CD14-positive monocyte (primary cell): Measurements from ENCODE around the gene POLR3A. TPM values are rescaled to one million over a fixed set of nuclear protein-coding genes. Genes with fewer than 3 reads are reported as not detected.

ENCODE experiments used
- DNase-seq, 3 donors: peaks; one replicate each; pipeline ENCODE4 v3.0.0-alpha.2; 2011 to 2022
- H2AFZ ChIP-seq: 2 replicates; pipeline ENCODE4 v1.6.0; 2012; ENCODE audit warnings: mild to moderate bottlenecking, low read depth, low read length, inconsistent platforms; ENCODE audit not compliant: insufficient read depth, poor library complexity, severe bottlenecking
- H3K27ac ChIP-seq, 2 donors: 1 replicate in 1 of 2; 2 replicates in 1 of 2; pipeline ENCODE4 v1.5.1; 2012 to 2013; ENCODE audit warnings: low read length in 2 of 2, control low read depth in 1 of 2, inconsistent platforms in 1 of 2, low read depth in 1 of 2, mild to moderate bottlenecking in 1 of 2
- H3K27me3 ChIP-seq, 2 donors: one replicate each; pipeline versions ENCODE4 v1.6.0 to v1.6.1; 2011 to 2013; ENCODE audit warnings: low read length in 2 of 2; ENCODE audit not compliant: control insufficient read depth in 2 of 2, insufficient read depth in 2 of 2
- H3K36me3 ChIP-seq, 2 donors: replicated peaks in 1 of 2; 1 replicate in 1 of 2; 2 replicates in 1 of 2; pipeline versions ENCODE4 v1.5.1 to v1.6.1; 2012 to 2013; ENCODE audit warnings: low read length in 2 of 2, control low read depth in 1 of 2, inconsistent platforms in 1 of 2, mild to moderate bottlenecking in 1 of 2; ENCODE audit not compliant: insufficient read depth in 2 of 2, control insufficient read depth in 1 of 2
- H3K4me1 ChIP-seq, 2 donors: 1 replicate in 1 of 2; 2 replicates in 1 of 2; pipeline versions ENCODE4 v1.5.1 to v1.6.1; 2012 to 2013; ENCODE audit warnings: low read length in 2 of 2, control low read depth in 1 of 2, inconsistent platforms in 1 of 2, mild to moderate bottlenecking in 1 of 2, moderate library complexity in 1 of 2; ENCODE audit not compliant: insufficient read depth in 2 of 2, control insufficient read depth in 1 of 2
- H3K4me2 ChIP-seq: replicated peaks from 2 replicates; pipeline ENCODE3; 2012; ENCODE audit warnings: low read length, moderate library complexity, mild to moderate bottlenecking; ENCODE audit not compliant: poor library complexity, severe bottlenecking; ENCODE audit errors: extremely low read depth
- H3K4me3 ChIP-seq, 3 experiments: fragments of 200-600 bp in 1 of 3; sonication (generic) in 1 of 3; replicated peaks in 1 of 3; 1 replicate in 2 of 3; 2 replicates in 1 of 3; pipeline ENCODE4 v1.5.1; 2011 to 2013; ENCODE audit warnings: low read length in 3 of 3, mild to moderate bottlenecking in 3 of 3, control low read depth in 2 of 3, low read depth in 2 of 3, inconsistent platforms in 1 of 3, moderate library complexity in 1 of 3
- H3K79me2 ChIP-seq: 2 replicates; pipeline ENCODE4 v1.6.0; 2012; ENCODE audit warnings: mild to moderate bottlenecking, control low read depth, inconsistent platforms, low read length, moderate library complexity; ENCODE audit not compliant: insufficient read depth
- H3K9ac ChIP-seq: 2 replicates; pipeline ENCODE4 v1.6.0; 2017; ENCODE audit warnings: low read length, mild to moderate bottlenecking; ENCODE audit not compliant: insufficient read depth, poor library complexity, severe bottlenecking
- H3K9me3 ChIP-seq, 2 donors: replicated peaks in 1 of 2; 1 replicate in 1 of 2; 2 replicates in 1 of 2; pipeline versions ENCODE4 v1.5.1 to v1.6.1; 2012 to 2013; ENCODE audit warnings: low read length in 2 of 2, control low read depth in 1 of 2; ENCODE audit not compliant: control insufficient read depth in 1 of 2, insufficient read depth in 1 of 2
- H4K20me1 ChIP-seq: 2 replicates; pipeline ENCODE4 v1.6.0; 2012; ENCODE audit warnings: mild to moderate bottlenecking, low read length, control low read depth, moderate library complexity; ENCODE audit not compliant: insufficient read depth
- H3K27ac Mint-ChIP-seq, 7 donors: one replicate each; pipeline ENCODE4 v1.8.0; 2020; ENCODE audit warnings: mild to moderate bottlenecking in 7 of 7, mixed read lengths in 7 of 7, moderate library complexity in 6 of 7, inconsistent platforms in 2 of 7
- H3K27me3 Mint-ChIP-seq, 3 donors: one replicate each; pipeline ENCODE4 v1.8.0; 2021 to 2022; ENCODE audit warnings: low read depth in 3 of 3, mild to moderate bottlenecking in 3 of 3, mixed read lengths in 3 of 3, moderate library complexity in 3 of 3, inconsistent platforms in 1 of 3
- H3K36me3 Mint-ChIP-seq, 2 donors: one replicate each; pipeline ENCODE4 v1.8.0; 2020; ENCODE audit warnings: mixed read lengths in 2 of 2, inconsistent platforms in 1 of 2, mild to moderate bottlenecking in 1 of 2
- H3K4me1 Mint-ChIP-seq: one replicate; pipeline ENCODE4 v1.8.0; 2020; ENCODE audit warnings: mild to moderate bottlenecking, mixed read lengths
- H3K4me3 Mint-ChIP-seq, 2 donors: one replicate each; pipeline ENCODE4 v1.8.0; 2020; ENCODE audit warnings: mild to moderate bottlenecking in 2 of 2, mixed read lengths in 2 of 2, moderate library complexity in 1 of 2
- H3K9me3 Mint-ChIP-seq, 7 donors: one replicate each; pipeline ENCODE4 v1.8.0; 2020 to 2022; ENCODE audit warnings: mixed read lengths in 7 of 7, mild to moderate bottlenecking in 6 of 7, moderate library complexity in 6 of 7, inconsistent platforms in 2 of 7
- WGBS: methylation state at CpG from one replicate; pipeline ENCODE4 v1.1.5; 2013; ENCODE audit warnings: missing lambda C conversion rate; ENCODE audit not compliant: insufficient coverage; 5-methylcytosine and 5-hydroxymethylcytosine counted together
- intact Hi-C, 2 donors: fragments of 100-400 bp; cut with micrococcal nuclease; formaldehyde crosslinking; loops; one replicate each; pipeline versions ENCODE4 v1.15.0 to v1.15.1; 2023
- polyA plus RNA-seq, 3 donors: library from polyadenylated mRNA; depleted of rRNA in 1 of 3; unstranded in 2 of 3; stranded (reverse) in 1 of 3; fragments of 300-500 nt in 2 of 3; fragments of >200 nt in 1 of 3; fragmentation: Illumina TruSeq in 2 of 3; gene quantifications; 1 replicate in 2 of 3; 2 replicates in 1 of 3; pipeline ENCODE4 v1.2.3, GENCODE V29; 2012 to 2021
- TF ChIP-seq, protein P1 (sequence below): fragments of 200-600 bp; IDR thresholded peaks from one replicate; pipeline ENCODE4 v1.8.0; 2022; ENCODE audit warnings: antibody characterized with exemption, mild to moderate bottlenecking

The POLR3A gene
- polyA plus RNA-seq, 3 donors = 2.7 to 5.2 (median 4.7) TPM

GRCh38 chr10:78059906-78060702, 30.8 kb upstream of the POLR3A start:
- Histone ChIP-seq H3K4me1 (no peaks in the 10 kb centered on the region), H3K4me2 (no peak overlapping the region), H3K9ac (no peak overlapping the region), H3K36me3 (no peaks in the 10 kb centered on the region), H2AFZ (no peak overlapping the region), H3K4me3 (no peak overlapping the region), H3K27ac (no peak overlapping the region), H3K27me3 (no peaks in the 10 kb centered on the region), H3K9me3 (no peaks in the 10 kb centered on the region), H4K20me1 (no peaks in the 10 kb centered on the region), H3K79me2 (no peaks in the 10 kb centered on the region)
- intact Hi-C loops = loop anchor here in 1 of 2 donors (10.0 kb wide), 1 partner anchor 595 kb away; no protein-coding TSS in a partner anchor
- H3K27ac Mint-ChIP-seq = no peak overlapping the region
- TF ChIP-seq, protein P1, sequence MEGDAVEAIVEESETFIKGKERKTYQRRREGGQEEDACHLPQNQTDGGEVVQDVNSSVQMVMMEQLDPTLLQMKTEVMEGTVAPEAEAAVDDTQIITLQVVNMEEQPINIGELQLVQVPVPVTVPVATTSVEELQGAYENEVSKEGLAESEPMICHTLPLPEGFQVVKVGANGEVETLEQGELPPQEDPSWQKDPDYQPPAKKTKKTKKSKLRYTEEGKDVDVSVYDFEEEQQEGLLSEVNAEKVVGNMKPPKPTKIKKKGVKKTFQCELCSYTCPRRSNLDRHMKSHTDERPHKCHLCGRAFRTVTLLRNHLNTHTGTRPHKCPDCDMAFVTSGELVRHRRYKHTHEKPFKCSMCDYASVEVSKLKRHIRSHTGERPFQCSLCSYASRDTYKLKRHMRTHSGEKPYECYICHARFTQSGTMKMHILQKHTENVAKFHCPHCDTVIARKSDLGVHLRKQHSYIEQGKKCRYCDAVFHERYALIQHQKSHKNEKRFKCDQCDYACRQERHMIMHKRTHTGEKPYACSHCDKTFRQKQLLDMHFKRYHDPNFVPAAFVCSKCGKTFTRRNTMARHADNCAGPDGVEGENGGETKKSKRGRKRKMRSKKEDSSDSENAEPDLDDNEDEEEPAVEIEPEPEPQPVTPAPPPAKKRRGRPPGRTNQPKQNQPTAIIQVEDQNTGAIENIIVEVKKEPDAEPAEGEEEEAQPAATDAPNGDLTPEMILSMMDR = no peak
- H3K4me1 Mint-ChIP-seq = no peaks in the 10 kb centered on the region
- no peak for DNase-seq
- H3K9me3 Mint-ChIP-seq = no peaks in the 10 kb centered on the region
- H3K27me3 Mint-ChIP-seq = peaks cover 1 to 3% (median 3%) of the 10 kb centered on the region in 3 donors
- WGBS = 100% methylated on average over 2 of the region's 12 CpGs
- no peak overlapping the region for H3K4me3 Mint-ChIP-seq
- H3K36me3 Mint-ChIP-seq = no peaks in the 10 kb centered on the region

DNA sequence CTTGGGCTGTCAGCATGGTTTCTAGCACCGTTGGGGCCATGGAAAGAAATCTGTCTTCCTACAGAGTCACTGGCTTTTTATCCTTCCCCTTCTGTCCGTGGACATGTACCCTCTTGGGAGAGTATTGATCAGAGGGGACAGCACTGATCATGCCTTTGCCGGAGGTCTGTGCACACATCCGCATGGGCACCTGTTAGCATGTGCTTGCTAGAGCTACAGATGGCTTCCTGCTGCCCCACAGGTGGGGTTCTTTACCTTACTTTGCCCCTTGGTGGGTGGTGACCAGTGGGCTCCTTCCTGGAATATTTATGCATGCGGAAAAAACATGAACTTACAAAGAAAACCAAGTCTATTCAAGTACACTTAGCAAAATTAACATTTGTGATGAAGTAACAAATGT, 29.2 kb upstream of the POLR3A start:
- TF ChIP-seq, protein P1 = no peak

More for the DNA sequence above, 29.2 kb upstream of the POLR3A start:
- no peaks in the 10 kb centered on the region for H3K36me3 Mint-ChIP-seq
- no peak overlapping the region for H3K9ac ChIP-seq
- H3K27me3 Mint-ChIP-seq = peaks cover 1 to 3% (median 3%) of the 10 kb centered on the region in 3 donors
- no peaks in the 10 kb centered on the region for H3K9me3 ChIP-seq
- intact Hi-C loops = loop anchor here in 1 of 2 donors (10.0 kb wide), 1 partner anchor 596 kb away; no protein-coding TSS in a partner anchor
- no peak for DNase-seq
- H3K79me2 ChIP-seq = no peaks in the 10 kb centered on the region
- no peaks in the 10 kb centered on the region for H4K20me1 ChIP-seq
- H3K4me3 Mint-ChIP-seq = no peak overlapping the region
- no peak overlapping the region for H3K4me3 ChIP-seq
- H3K27me3 ChIP-seq = no peaks in the 10 kb centered on the region
- no peaks in the 10 kb centered on the region for H3K36me3 ChIP-seq
- no peaks in the 10 kb centered on the region for H3K9me3 Mint-ChIP-seq
- no peak overlapping the region for H2AFZ ChIP-seq
- H3K27ac Mint-ChIP-seq = no peak overlapping the region
- no peaks in the 10 kb centered on the region for H3K4me1 Mint-ChIP-seq
- H3K4me1 ChIP-seq = no peaks in the 10 kb centered on the region
- H3K27ac ChIP-seq = no peak overlapping the region
- no peak overlapping the region for H3K4me2 ChIP-seq
- WGBS = 100% methylated on average over 2 of the region's 5 CpGs
